Uterus (tissue), 4 donors: ENCODE results near the gene CATSPERZ. TPM values are rescaled to one million over a fixed set of nuclear protein-coding genes. Genes with fewer than 3 reads are reported as not detected.

Experiments
- DNase-seq, 2 donors: peaks; one replicate each; pipeline ENCODE4 v3.0.0-alpha.2; 2019 to 2020
- H3K27ac ChIP-seq, 2 donors: fragments of 200-600 bp; sonication (generic); 1 replicate in 1 of 2; 2 replicates in 1 of 2; pipeline ENCODE4 v1.5.1; 2016 to 2018
- H3K27me3 ChIP-seq, 2 donors: fragments of 200-600 bp; sonication (generic); one replicate each; pipeline ENCODE4 v1.5.1; 2018 to 2019; ENCODE audit warnings: control low read depth in 1 of 2
- H3K36me3 ChIP-seq, 2 donors: fragments of 200-600 bp; sonication (generic); one replicate each; pipeline ENCODE4 v1.5.1; 2019; ENCODE audit warnings: control low read depth in 1 of 2
- H3K4me1 ChIP-seq, 2 donors: fragments of 200-600 bp; sonication (generic); one replicate each; pipeline ENCODE4 v1.5.1; 2018 to 2019; ENCODE audit warnings: control low read depth in 1 of 2
- H3K4me3 ChIP-seq, 2 donors: fragments of 200-600 bp; sonication (generic); 1 replicate in 1 of 2; 2 replicates in 1 of 2; pipeline ENCODE4 v1.5.1; 2018 to 2019; ENCODE audit warnings: mild to moderate bottlenecking in 1 of 2
- H3K9me3 ChIP-seq, 2 donors: fragments of 200-600 bp; sonication (generic); one replicate each; pipeline ENCODE4 v1.5.1; 2019; ENCODE audit warnings: control low read depth in 1 of 2
- POLR2A ChIP-seq, 2 donors: fragments of 450-650 bp; IDR thresholded peaks; one replicate each; pipeline ENCODE4 v1.6.1; 2016; ENCODE audit warnings: antibody characterized with exemption in 2 of 2, mild to moderate bottlenecking in 1 of 2, moderate library complexity in 1 of 2
- intact Hi-C: fragments of 100-400 bp; cut with DNase I; formaldehyde crosslinking; loops from one replicate; pipeline ENCODE4 v1.15.1; 2023; ENCODE audit warnings: low total_unique reads
- total RNA-seq, 4 donors: library from RNA; depleted of rRNA in 3 of 4; stranded (reverse); fragments of >200 nt in 3 of 4; gene quantifications; one replicate each; pipeline versions ENCODE4 v1.1.0 to v1.2.4, GENCODE V29; 2014 to 2023
- TF ChIP-seq, protein P1 (sequence below), 4 experiments: fragments of 200-600 bp in 2 of 4; fragments of 450-650 bp in 2 of 4; sonication (generic) in 2 of 4; IDR thresholded peaks; one replicate each; pipeline ENCODE4 v1.5.1; 2016 to 2019; ENCODE audit warnings: antibody characterized with exemption in 4 of 4, mild to moderate bottlenecking in 2 of 4, moderate library complexity in 1 of 4
- donor health status: DM: yes; HTN: yes; CAD: no.

The CATSPERZ gene
- total RNA-seq, 4 donors from 2014 or later, result not detected

DNA sequence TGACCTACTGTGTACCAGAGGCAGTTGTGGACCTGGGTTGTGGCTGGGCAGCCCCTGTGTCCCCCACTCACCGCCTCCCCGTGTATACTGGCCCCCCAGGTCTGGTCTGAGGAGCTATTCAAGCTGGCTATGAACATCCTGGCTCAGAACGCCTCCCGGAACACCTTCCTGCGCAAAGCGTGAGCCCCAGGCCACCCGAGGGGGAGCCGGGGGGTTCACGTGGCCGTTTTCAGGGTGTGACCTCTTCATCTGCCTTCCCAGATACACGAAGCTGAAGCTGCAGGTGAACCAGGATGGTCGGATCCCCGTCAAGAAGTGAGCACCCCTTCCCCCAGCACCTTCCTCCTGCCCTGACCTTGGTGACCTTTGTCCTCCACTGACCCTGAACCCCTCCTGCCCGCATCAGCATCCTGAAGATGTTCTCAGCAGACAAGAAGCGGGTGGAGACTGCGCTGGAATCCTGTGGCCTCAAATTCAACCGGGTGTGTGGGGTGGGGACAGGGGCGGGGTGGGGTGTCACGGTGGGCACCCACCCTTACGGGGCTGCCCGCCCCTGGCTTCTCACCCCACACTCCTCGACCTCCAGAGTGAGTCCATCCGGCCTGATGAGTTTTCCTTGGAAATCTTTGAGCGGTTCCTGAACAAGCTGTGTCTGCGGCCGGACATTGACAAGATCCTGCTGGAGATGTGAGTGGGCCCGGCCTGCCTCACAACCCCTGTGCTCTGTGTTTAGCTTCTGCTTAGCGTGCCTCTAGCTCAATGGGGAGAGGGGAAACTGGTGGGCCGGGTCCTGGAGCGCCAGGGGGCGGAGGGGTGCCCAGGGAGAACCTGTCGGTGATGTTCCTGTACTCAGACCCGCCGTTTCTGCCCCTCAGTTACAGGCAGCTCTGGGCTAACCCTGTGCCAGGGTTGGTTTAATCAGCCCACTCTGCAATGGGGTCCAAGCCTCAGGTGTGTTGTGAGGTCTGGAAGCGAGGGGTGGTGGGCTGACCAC is 44.7 kb upstream of the CATSPERZ start:
- DNase-seq, result no peak
- H3K36me3 ChIP-seq, result no peaks in the 10 kb centered on the region
- intact Hi-C loops, result no loop called here

DNA sequence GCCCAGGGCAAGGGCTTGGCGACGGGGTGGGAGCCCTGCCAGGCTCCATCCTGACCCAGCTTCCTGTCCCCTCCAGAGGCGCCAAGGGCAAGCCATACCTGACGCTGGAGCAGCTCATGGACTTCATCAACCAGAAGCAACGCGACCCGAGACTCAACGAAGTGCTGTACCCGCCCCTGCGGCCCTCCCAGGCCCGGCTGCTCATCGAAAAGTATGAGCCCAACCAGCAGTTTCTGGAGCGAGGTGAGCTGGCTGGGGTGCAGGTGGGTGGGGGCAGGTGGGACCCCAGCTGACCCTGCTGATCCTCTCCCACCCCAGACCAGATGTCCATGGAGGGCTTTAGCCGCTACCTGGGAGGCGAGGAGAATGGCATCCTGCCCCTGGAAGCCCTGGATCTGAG is 43.9 kb upstream of the CATSPERZ start:
- H3K27ac ChIP-seq, result no peak overlapping the region
- TF ChIP-seq, protein P1, sequence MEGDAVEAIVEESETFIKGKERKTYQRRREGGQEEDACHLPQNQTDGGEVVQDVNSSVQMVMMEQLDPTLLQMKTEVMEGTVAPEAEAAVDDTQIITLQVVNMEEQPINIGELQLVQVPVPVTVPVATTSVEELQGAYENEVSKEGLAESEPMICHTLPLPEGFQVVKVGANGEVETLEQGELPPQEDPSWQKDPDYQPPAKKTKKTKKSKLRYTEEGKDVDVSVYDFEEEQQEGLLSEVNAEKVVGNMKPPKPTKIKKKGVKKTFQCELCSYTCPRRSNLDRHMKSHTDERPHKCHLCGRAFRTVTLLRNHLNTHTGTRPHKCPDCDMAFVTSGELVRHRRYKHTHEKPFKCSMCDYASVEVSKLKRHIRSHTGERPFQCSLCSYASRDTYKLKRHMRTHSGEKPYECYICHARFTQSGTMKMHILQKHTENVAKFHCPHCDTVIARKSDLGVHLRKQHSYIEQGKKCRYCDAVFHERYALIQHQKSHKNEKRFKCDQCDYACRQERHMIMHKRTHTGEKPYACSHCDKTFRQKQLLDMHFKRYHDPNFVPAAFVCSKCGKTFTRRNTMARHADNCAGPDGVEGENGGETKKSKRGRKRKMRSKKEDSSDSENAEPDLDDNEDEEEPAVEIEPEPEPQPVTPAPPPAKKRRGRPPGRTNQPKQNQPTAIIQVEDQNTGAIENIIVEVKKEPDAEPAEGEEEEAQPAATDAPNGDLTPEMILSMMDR (IDR thresholded peaks at IDR 0.05), result no peak
- TF ChIP-seq POLR2A (IDR thresholded peaks at IDR 0.05), result no peak
- H3K4me3 ChIP-seq, result no peak overlapping the region
- H3K4me1 ChIP-seq, result peaks cover 0 to 7% of the 10 kb centered on the region in 2 donors
- intact Hi-C loops, result no loop called here
- no peaks in the 10 kb centered on the region for H3K9me3 ChIP-seq
- DNase-seq, result no peak
- H3K27me3 ChIP-seq, result no peaks in the 10 kb centered on the region
- no peaks in the 10 kb centered on the region for H3K36me3 ChIP-seq

More for the DNA sequence above, 44.7 kb upstream of the CATSPERZ start:
- Histone ChIP-seq H3K4me1 (peaks cover 0 to 12% of the 10 kb centered on the region in 2 donors), H3K4me3 (no peak overlapping the region), H3K9me3 (no peaks in the 10 kb centered on the region), H3K27me3 (no peaks in the 10 kb centered on the region), H3K27ac (no peak overlapping the region)
- no peak for TF ChIP-seq POLR2A (IDR thresholded peaks at IDR 0.05)
- TF ChIP-seq, protein P1 (IDR thresholded peaks at IDR 0.05), result no peak

DNA sequence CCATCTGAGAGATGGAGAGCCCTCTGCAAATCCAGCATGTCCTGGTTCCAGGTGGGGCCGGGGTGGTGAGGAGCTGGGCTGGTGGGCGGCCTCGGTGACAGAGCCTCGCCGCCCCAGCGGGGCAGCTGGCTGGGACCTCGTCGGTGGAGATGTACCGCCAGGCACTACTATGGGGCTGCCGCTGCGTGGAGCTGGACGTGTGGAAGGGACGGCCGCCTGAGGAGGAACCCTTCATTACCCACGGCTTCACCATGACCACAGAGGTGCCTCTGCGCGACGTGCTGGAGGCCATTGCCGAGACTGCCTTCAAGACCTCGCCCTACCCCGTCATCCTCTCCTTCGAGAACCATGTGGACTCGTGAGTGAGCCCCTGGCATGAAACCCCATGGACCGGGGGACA is 41.8 kb upstream of the CATSPERZ start:
- Histone ChIP-seq H3K27me3 (no peaks in the 10 kb centered on the region), H3K36me3 (no peaks in the 10 kb centered on the region), H3K4me1 (no peaks in the 10 kb centered on the region), H3K27ac (no peak overlapping the region), H3K4me3 (no peak overlapping the region), H3K9me3 (no peaks in the 10 kb centered on the region)
- intact Hi-C loops, result no loop called here
- TF ChIP-seq, protein P1 (IDR thresholded peaks at IDR 0.05), result no peak
- no peak for TF ChIP-seq POLR2A (IDR thresholded peaks at IDR 0.05)
- no peak for DNase-seq

DNA sequence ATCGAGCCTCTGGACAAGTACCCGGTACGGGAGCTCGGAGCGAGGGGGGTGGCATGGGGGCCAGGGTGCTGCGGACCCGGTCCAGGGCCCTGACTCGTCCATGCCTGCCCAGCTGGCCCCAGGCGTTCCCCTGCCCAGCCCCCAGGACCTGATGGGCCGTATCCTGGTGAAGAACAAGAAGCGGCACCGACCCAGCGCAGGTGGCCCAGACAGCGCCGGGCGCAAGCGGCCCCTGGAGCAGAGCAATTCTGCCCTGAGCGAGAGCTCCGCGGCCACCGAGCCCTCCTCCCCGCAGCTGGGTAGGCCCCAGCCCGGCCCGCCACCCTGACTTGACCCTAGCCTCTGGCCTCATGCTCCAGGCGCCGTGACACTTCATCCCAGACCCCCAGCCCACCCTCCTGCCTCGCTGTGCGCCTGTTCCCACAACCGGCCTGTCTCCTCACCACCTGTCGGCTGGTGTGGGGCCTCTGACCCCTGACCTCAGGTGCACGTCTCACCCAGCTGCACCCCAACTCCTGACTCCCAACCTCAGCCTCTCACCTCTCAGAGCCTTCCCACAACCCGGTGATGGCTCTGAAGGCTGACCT is 41.1 kb upstream of the CATSPERZ start:
- intact Hi-C loops, result no loop called here
- H3K4me3 ChIP-seq, result no peak overlapping the region
- no peaks in the 10 kb centered on the region for H3K27me3 ChIP-seq
- H3K36me3 ChIP-seq, result no peaks in the 10 kb centered on the region
- H3K27ac ChIP-seq, result no peak overlapping the region
- no peak for TF ChIP-seq POLR2A (IDR thresholded peaks at IDR 0.05)
- TF ChIP-seq, protein P1 (IDR thresholded peaks at IDR 0.05), result no peak
- DNase-seq, result no peak
- no peaks in the 10 kb centered on the region for H3K4me1 ChIP-seq
- no peaks in the 10 kb centered on the region for H3K9me3 ChIP-seq

DNA sequence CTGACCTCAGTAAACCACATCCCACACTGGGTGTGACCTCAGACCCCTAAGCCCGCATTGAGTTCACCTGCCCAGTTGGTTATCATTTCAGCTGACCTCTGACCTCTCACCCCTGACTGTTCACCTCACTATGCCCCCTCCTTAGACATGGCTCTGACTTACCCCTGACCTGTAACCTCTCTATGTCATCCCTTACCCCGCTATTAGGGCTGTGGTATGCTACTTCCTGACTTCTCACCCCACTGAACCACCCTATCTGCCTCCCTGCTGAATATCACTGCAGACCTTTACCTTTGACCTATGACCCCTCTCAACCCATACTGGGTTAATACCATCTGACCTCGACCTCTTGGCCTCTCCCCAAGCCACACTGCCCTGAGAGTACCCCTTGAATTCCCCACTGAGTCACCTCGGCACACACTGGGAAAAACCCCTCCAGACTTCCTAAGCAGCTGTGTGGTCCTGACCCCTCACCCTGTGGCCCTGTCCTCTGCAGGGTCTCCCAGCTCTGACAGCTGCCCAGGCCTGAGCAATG is 40.6 kb upstream of the CATSPERZ start:
- Histone ChIP-seq H3K4me3 (no peak overlapping the region), H3K9me3 (no peaks in the 10 kb centered on the region), H3K27ac (no peak overlapping the region), H3K4me1 (no peaks in the 10 kb centered on the region), H3K36me3 (no peaks in the 10 kb centered on the region), H3K27me3 (no peaks in the 10 kb centered on the region)
- DNase-seq, result no peak
- TF ChIP-seq POLR2A (IDR thresholded peaks at IDR 0.05), result no peak
- TF ChIP-seq, protein P1 (IDR thresholded peaks at IDR 0.05), result no peak
- intact Hi-C loops, result no loop called here
